Activated naive CD8-positive, alpha-beta T cell treated with anti-CD3 and anti-CD28 coated beads, Interleukin-2, amount 50 U/mL, for 16 hours (primary cell): Measurements from ENCODE around the gene ST7.
"Not testable (repeated sequence)": the region's sequence is repeated elsewhere in the genome, so short reads cannot be mapped to it uniquely, and the experiment has no call there.

Experiments used
- DNase-seq: peaks from one replicate; pipeline ENCODE4 v3.0.0-alpha.2; 2020; ENCODE audit warnings: low read depth, low spot score

ST7 gene

DNA sequence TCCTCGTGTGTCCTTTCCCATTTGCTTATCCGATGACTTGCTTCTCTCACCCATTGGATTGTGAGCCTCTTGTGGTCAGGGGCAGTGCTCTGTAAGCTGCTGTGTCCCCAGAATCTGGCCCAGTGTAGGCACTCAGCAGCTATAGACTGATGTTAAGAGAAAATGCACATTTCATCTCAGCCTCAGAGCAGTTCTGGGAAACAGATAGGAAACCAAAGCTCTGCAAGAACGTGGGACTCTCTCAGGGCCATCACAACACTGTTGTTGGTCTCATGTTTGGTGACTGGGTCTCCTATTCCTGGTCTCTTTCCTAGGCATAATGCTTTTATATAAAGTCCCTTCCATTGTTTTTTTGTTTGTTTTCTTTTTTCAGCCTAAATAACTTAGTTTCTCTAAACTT, 141.2 kb downstream of the ST7 start:
- no peak for DNase-seq

DNA sequence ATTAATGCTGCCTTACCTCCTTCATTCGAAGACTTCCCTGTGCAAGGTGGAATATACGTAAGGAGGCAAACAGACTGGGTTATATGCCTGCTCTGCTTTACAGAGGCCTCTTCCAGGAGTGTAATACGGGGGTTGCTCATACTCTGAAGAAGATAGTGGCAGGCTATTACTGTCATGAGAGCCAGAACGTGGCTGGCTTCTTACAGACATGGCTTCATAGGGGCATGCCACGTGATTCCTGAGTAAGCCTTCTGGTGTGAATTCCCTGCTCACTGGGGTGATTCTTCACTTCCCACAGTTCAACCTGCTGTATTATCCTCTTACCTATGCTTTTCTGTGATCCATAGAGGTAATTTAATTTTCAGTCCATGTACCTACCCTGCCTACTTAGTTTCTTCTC, 141.8 kb downstream of the ST7 start:
- DNase-seq, result no peak

DNA sequence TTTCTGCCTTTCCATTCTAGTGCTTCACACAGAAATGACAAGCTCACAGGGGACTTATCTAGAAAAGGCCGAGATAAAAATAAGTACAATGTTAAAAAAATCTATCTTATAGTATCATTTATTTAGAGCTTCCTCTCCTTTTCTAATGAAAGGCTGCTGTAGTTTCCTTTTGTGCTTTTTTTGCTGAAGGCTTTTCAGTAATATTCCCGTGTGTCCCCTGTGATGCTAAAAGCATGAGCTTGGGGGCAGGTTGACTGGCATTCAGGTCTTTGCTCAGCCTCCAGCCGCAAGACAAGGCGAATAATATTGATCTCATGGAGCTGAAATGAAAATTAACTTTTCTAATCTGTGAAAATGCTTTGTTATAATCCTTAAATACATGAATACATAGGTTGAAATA, 143.0 kb downstream of the ST7 start:
- DNase-seq, result no peak

DNA sequence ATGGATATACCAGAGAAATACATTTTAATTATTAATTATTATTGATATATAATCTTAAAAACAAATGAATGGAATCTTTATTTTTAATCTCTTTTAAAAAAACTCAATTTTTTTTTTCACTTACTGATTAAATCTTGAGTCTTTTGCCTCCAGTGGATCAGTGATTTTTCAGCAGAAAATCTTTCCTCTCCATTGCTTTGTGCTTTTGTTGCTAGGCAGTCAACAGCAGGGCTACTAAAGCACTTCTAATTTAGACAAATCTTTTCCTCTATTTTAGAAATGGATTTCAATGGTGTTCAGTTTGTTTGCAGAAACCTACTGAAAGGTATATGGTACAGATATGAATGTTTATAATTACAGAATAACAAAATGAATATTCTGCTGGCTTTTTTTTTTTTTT, 143.6 kb downstream of the ST7 start:
- no peak for DNase-seq

DNA sequence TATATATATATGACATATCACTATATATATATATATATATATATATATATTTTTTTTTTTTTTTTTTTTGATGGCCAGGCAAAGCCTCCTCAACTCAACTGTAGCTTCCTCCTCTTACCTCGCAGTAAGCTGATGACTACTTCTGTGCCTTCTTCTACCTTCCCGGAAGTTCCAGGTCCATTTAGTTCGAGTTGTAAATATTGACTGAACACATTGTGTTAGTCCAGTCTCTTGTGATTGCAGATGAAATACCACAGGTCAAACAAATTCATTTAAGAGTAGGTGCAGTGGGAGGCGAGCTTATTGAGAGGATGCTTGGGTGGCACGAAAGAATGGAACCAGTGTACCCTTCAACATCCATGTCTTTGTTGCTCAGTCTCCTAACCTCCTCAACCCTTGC, 144.6 kb downstream of the ST7 start:
- no peak for DNase-seq

DNA sequence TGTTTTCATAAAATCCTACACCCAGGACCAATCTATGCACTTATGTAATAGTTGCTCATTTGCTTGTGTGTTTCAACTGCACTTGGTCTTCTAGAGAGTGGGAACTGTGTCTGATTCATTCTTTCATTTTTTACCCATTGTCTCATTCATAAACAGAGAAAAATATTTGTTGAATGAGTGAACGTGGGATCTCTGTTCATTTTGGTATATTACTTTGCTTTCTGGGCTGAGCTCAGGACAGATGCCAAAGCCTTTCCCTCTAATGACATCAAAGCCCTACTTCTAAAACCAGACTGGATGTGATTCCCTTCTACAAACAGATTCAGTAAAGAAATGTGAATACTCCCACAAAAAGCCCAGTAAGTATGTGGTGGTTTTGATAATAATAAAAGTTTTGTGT, 145.2 kb downstream of the ST7 start:
- no peak for DNase-seq

DNA sequence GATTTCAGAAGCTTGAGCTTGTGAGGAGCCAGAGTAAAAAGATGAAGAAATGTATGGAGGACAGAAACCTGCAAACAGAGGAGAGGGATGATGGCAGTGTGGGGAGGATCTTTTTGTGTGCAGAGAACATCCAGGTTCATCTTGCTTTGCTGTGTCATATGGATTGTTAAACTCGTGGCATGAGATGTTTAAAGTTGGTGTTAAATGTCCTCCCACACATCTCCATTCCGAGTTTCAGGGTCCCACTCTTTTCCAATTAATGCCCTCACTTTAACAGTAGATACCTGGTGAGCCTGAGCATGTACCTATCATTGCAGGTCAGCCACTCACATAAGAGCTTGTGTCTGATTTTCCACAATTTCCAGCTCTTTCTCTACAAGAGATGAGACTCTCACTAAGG, 147.7 kb downstream of the ST7 start:
- DNase-seq, result no peak

DNA sequence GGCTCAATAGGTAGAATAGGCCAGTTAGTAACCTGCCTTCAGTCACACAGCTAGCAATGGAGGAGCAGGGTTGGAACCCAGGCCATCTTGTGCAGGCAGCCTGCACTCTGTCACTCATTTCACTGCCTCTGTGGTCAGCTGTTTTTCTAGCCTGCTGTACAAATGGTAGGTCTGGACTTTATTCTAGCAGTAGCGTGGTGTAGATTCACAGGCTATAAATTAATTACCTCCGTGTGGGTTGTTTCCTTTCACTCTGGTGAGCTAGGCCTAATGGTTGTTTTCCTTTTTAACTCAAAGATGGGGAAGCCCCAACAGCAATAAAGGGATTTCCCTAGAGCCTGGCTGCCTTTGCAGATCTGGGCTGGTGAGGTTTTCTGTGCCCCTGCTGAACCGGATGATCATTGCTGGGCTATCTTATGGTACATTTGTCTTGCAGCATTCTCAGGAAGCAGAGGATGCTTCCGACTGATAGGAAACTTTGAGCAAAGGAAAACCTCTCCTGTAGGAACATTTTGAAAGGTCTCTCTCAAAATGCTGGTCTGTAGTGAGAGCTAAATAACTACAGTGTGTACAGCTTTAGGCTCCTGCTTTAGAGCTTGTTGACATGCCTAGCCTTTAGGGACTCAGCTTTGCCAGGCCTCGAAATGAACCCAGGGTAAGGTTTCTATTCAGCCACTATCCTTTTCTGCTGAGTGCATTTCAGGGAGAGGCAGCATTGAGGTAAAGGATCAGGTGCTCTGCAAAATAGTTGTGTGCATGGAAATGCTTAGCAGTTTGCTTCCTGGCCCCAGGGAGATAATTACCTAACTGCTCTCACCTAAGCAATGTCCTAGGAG, 157.4 kb downstream of the ST7 start:
- DNase-seq, result peak; percentile 20

DNA sequence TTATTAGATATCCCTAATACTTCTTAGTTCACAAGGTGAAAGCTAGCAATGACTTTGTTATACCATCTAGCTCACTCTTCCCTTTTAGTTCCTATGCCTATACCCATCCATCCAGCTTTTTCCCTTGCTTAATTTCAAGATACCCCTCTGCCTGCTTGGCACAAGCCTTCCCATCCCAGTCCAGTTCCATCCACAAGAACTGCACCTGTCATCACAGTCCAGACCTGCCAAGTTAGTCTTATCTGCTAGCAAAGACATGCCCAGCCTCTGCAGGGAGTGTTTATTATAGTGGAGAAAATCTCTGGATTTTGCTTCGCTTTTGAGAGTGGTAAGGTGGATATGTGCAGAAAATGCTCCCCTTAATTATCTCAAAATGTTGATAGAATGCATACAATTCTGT, 158.2 kb downstream of the ST7 start:
- no peak for DNase-seq

DNA sequence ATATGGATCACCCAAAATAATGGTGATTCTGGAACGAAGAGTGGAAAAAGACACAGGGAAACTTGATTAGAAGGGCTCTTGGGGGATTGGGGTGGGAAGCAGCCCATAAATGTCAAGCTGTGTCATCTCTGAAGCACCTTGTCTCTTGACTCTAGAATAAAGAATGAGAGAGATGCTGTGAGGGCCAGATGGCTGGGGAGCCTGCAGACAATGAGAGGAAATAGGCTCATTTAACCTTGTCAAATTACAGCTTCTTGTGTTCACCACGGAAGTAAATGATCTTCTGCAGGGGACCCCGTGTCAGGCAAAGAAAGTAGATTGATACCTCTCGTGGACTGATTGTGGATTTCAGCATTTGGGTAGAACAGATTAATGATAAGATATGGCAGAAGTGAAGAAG, 159.3 kb downstream of the ST7 start:
- no peak for DNase-seq

DNA sequence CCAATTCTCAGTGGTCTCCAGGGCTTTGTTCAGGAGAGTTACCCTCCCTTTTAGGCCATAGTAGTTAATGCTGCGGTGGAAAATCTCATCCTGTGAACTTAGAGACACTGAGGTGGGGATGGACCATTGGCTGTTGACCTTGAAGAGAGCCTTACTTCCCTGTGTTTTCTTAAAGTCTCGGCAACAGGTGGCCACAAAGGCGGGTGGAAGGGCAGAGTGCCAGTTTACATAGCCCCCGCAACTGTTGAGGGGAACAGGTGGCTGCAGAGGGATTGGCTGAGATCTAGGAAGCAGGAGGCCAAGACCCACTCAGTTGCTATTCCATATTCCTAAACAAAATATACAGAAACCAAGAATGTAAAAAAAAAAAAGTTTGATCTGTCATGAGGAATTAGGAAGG, 160.6 kb downstream of the ST7 start:
- DNase-seq, result no peak

DNA sequence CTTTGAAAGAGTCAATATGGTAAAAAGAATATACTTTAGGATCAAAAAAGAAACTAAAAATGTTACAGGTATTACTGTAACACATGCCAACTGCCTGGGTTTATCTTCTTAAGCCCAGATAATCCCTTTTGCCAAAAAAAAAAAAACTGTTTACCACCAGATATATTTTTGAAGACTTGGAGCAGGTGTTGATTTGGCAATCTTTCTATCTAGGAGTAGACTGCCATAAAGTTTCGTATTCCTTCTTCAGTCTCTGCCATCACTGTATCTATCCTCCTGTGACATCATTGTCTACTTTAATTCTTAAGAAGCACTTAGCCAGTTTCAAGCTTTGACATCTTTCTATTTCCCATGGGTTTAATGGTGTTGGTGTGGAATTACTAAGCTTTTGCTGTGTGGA, 161.0 kb downstream of the ST7 start:
- DNase-seq, result no peak

DNA sequence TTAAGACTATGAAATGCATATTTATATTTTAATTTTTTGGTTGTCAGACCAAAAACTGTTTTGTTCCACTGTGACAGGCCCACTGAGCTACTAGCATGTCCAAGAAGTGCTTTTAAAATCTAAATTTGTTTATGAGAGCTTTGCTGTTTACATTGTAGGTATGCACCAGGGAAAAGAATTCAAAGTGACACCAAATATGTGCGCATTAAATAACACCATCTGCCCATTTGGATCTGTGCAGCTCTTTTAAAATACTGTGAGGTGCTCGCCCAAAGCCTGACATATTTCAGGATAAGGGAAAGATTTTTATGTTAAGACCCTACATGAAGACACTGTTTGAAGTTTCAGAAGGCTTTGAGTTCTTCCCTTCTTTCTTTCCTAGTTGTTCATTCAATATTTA, 162.9 kb downstream of the ST7 start:
- no peak for DNase-seq

DNA sequence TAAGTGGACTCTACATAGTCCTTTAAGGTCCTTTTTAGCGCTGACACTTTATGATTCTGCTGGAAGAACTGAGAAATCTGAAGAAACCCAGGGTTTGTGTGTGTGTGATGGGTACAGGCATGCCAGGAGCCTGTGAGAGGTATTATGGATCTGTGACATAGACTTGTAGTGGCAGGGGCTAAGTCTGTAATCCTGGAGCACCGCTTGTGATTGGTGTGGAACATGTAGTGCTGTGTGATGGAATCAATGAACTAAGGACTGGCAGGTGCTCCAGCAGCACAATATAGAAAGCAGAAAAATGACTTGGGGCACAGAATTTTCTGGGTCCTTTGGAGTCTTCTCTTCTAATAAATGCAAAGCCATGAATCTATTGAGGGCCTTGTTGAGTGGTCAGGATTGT, 163.9 kb downstream of the ST7 start:
- no peak for DNase-seq

DNA sequence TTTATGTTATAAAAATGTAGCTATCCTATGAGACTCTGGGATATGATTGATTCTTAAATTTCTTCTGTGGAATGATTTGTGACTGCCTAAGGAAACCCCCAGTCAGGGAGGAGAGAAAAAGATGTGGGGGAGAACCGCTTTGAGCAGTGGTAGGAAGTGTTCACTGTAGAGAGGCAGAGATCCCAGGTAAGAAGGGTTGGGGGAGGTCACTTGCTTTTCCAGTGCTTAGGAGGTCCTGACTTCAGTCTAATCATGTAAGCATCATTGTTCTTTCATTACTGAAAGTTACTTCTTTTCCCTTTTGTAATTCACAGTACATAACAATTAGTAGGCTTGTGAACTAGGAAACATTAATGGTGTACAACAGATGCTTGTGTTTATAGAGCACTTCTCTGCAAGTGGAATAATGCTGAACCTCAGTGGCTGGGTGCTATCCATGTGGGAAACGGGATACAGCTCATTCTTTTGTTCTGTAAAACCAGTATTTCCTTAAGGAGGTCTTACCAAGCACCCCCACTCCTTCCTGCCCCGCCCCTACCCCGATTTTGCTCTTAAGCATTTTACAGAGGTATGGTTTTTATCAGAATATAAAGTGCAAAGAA, 165.4 kb downstream of the ST7 start:
- DNase-seq, result no peak

DNA sequence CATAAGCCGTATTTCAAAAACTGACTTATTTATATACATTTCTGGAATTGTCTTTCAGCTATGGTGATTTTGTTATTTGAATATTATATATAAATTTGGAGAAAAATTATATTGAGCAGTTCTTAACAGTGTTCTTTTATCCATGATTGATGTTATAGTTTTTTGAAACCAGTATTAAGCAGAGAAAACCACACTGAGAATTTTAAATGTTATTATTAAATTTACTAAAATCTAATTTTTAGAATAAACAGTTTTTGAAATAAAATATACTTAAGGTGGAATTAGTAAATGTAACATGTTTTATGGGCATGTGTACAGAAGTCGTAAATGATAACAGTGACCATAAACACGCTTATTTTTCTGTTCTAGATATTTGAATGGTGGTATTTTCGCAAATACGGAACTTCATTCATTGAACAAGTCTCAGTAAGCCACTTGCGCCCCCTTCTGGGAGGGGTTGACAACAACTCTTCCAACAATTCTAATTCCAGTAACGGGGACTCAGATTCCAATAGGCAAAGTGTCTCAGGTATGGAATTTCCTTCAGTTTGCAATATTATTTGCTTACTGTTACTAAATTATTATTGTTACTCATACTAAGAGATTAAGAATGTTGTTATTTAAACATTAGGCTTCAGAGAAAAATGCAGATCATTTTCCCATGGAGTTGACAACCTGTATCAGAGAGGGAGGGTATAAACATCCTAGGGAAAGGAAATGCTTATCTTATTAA, 166.1 kb downstream of the ST7 start:
- peak; percentile 57 for DNase-seq

DNA sequence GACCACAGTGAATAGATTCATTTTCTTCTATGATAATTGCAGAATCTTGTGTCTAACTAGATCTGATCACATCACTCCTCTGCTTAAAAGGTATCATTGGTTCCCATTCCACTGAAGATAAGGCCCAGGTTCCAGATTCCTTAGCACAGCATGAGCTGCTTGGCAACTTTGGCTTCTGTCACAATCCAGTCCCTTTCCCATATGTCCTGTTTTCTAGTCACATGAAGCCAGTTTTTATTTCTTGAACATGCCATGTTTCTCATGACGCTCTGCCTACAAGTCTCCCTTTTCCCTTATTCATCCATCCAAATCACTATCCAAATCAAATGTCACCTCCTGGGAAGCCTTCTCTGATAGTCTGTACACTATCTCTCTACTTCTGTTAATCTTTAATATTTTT, 167.0 kb downstream of the ST7 start:
- DNase-seq, result not testable (repeated sequence)

DNA sequence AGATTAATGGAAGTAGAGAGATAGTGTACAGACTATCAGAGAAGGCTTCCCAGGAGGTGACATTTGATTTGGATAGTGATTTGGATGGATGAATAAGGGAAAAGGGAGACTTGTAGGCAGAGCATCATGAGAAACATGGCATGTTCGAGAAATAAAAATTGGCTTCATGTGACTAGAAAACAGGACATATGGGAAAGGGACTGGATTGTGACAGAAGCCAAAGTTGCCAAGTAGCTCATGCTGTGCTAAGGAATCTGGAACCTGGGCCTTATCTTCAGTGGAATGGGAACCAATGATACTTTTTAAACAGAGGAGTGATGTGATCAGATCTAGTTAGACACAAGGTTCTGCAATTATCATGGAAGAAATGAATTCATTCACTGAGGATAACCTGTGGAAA, 168.7 kb downstream of the ST7 start:
- DNase-seq, result not testable (repeated sequence)

DNA sequence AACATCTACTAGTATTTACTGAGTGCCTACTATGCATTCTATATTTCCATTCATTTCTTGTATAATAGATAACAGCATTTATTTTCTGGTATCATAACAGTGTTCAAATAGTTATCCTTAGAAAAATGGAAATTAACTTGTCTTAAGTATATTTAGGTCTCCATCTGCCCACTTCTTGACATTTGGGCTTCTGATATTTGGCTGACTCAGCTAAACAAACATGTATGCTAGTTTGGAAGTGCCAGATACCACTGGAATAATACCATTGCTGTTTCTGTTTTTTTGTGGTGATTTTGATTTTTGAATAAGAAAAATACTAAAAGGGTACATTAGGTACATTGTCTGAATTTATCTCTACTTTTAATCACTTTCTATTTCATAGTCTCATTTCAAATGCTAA, 169.2 kb downstream of the ST7 start:
- DNase-seq, result no peak

DNA sequence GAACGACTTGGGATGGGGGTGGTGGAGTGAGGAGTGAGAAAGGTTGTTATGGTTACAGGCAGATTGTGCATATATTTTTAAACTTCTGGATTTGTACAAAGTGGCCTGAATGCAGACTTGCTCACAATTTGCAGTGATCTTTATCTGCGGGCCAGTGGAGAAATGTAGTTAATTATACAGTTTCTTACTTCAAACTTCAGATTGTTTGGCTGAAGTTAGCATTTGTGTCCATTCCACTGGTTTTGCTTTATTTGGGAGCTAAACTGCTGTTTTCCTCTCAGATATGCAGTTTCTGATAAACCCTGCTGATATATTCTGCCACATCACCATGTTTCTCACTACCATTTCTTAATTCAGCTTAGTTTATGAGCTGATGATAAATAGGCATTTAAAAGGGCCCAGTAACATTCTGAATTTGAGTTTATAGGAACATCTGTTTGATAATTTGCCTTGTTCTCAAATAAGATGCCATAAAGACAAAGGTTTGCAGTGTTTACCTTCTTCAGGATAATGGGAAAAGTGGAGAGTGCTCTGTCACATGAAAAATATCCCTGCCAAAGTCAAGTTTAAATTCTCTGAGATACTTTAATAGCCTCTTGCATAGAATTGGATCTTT, 170.1 kb downstream of the ST7 start:
- DNase-seq, result no peak

DNA sequence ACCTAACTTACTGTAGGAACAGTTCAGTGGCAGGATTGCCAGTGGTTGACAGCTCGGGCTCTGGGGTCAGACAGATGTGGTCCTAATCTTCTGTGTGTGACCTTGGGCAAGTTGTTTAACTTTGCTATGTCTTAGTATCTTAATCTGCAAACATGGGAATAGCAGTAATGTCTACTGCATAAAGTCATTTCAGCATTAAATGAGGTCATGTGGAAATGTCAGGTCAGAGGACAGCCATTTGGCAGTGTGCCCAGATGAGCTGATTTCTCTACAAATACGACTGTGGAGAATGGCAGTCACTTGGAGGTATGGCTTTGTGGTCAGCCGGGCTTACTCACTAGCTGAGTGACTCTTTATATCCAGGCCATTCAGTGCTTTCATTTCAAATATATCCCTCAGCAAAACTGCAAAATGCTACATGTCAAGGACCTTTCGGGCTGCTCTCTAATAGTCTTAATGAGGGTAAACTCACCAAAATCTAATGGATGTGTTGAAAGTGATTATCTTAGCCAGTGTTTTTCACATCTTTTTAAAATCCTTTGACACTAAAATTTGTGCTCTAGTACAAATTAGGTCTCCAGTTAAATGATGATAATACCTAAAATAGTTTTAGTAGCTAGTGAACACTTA, 171.4 kb downstream of the ST7 start:
- DNase-seq, result no peak

DNA sequence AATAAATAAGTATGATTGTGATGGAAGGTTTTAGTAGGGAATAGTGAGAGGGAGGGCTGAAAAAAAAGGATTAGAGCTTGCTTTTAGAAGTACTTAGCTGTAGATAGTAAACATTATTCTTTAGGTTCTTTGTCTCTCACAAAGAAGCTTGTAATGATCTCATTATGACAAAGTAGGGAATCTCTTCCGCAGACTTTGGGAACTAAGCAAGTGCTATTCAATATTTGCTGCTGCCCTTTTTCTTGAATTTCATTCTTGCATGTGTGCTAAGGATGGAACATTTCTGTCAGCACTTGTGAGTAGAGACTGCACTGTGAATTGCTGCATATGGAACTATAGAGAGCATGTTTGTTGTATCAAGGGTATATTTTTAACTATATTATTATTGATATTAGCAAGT, 173.4 kb downstream of the ST7 start:
- DNase-seq, result no peak
